ENCODE data around the gene OR9G4.

Gene OR9G4

GRCh38 chr11:56748597-56748996, at the start of gene OR9G4:
TSS of gene OR9G4 (minus strand) at chr11:56748697. CDS start at chr11:56743766, 4,931 bp downstream.
- no peak for DNase-seq (ENCODE audit: low spot score)

- peak; percentile 43 for DNase-seq (ENCODE audit: low spot score)
Observed at GRCh38 chr11:56783448-56784041, 35.0 kb upstream of the OR9G4 start.

- DNase-seq (ENCODE audit: low spot score) = no peak
Observed at GRCh38 chr11:56782167-56782847, 33.8 kb upstream of the OR9G4 start.

- no peak for DNase-seq (ENCODE audit: low spot score)
Observed at GRCh38 chr11:56776809-56777208, 28.3 kb upstream of the OR9G4 start.

GRCh38 chr11:56764976-56765375, 16.5 kb upstream of the OR9G4 start:
- no peak for DNase-seq (ENCODE audit: low spot score)

DNA sequence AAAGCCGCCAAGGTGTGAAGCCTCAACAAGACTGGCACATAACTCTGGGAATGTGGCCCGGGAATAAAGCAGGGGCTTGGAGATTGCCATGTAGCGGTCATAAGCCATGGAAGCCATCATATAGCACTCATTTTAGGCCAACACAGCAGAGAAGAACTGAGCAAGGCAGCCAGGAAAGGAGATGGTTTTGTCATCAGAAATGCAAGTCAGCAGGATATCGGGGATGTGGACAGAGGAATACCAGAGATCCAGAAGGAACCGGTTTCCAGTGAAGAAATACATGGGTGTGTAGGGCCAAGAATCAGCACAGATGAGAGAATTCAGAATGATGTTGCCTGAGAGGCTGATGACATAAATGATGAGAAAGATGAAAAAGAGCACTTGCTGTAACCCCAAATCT, 3.0 kb upstream of the OR9G4 start:
- DNase-seq (ENCODE audit: low spot score) = no peak

- peak; percentile 74 for DNase-seq (ENCODE audit: low spot score)
Observed at GRCh38 chr11:56750190-56750589, 1.7 kb upstream of the OR9G4 start.

GRCh38 chr11:56740886-56741285, 7.6 kb downstream of the OR9G4 start:
- DNase-seq (ENCODE audit: low spot score) = no peak

GRCh38 chr11:56740107-56740506, 8.4 kb downstream of the OR9G4 start:
- DNase-seq (ENCODE audit: low spot score) = no peak

DNA sequence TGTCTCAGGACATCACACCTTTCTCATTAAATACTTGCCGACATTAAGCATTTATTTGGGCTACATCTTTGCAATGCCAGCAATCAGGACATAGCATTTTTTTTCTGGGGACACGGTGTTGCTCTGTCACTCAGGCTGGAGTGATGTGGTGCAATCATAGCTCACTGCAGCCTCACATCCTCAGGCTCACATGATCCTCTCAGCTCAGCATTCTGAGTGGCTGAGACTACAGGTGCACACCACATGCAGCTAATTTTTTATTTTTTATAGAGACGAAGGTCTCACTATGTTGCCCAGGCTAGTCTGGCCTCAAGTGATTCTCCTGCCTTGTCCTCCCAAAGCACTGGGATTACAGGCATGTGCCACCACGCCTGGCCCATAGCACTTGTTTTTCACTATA, 28.0 kb downstream of the OR9G4 start:
- no peak for DNase-seq (ENCODE audit: low spot score)

- DNase-seq (ENCODE audit: low spot score) = no peak
Observed at GRCh38 chr11:56716379-56716854, 32.1 kb downstream of the OR9G4 start.

DNA sequence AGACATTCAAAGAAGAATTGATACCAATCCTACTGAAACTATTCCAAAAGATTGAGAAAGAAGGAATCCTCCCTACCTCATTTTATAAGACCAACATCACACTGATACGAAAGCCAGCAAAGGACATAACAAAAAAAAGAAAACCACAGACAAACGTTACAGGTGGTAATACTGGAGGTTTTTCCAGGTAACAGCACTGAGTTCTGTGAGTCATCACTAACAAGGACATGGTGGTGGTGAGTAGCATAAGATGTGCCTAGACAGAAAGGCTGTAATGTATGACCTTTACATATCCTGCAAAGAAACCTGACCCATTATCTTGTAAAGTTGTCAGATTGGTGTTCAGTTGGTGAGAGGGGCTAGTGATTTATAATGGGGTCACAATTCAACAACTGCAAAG, 34.3 kb downstream of the OR9G4 start:
- DNase-seq (ENCODE audit: low spot score) = no peak

DNA sequence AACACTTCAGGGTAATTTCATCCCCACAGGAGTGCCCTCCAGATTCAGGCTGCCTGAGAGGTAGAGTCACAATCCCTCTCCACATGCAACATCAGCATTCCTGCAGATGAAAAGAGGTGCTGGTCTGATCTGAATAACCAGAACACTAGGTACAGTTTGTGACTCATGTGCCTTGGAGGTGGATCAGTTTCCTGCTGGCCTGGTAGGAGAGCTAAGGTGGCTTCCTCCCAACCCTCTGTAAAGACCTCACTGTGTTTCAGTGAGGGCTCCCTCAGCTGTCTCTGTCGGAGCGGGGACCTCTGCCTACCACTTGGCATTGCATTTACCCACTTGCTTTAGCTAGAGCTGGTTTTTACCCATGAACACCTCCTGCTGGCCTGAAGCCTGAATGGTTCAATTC, 42.0 kb downstream of the OR9G4 start:
- DNase-seq (ENCODE audit: low spot score) = no peak

- no peak for DNase-seq (ENCODE audit: low spot score)
Observed at GRCh38 chr11:56705784-56706396, 42.6 kb downstream of the OR9G4 start.

GRCh38 chr11:56700914-56701485, 47.5 kb downstream of the OR9G4 start:
- no peak for DNase-seq (ENCODE audit: low spot score)

DNA sequence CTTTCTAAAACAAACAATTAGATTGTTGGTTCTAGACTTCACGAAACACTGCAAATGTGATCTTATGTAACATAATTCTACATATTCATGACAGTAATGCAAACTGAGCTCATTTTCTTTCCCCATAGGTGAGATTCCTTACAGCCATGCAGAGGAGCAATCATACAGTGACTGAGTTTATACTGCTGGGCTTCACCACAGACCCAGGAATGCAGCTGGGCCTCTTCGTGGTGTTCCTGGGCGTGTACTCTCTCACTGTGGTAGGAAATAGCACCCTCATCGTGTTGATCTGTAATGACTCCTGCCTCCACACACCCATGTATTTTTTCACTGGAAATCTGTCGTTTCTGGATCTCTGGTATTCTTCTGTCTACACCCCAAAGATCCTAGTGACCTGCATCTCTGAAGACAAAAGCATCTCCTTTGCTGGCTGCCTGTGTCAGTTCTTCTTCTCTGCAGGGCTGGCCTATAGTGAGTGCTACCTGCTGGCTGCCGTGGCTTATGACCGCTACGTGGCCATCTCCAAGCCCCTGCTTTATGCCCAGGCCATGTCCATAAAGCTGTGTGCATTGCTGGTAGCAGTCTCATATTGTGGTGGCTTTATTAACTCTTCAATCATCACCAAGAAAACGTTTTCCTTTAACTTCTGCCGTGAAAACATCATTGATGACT, 48.1 kb downstream of the OR9G4 start:
- no peak for DNase-seq (ENCODE audit: low spot score)

- DNase-seq (ENCODE audit: low spot score) = no peak
Observed at GRCh38 chr11:56698795-56699194, 49.7 kb downstream of the OR9G4 start, which contains the start of gene OR9G1. TSS of gene OR9G1 (plus strand) at chr11:56699095. CDS start at chr11:56700388, 1,293 bp downstream.

DNA sequence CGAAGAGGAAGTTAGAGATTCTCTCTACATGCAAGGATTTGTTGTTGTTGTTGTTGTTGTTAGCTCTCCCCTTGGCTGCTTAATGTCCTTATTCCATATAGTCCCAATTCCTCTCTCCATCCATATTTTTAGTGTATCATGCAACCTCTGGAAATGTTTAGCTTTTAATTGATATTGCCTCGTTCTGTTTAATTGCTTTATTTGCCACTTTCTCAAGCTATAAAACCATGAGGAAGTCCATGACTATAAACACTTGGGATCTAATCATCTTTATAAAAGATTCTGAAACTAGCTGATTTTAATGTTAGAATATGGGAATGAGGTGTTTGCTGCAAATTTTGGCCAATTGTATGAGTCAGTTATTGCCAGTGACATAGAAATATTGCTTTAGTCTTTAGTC, 55.1 kb downstream of the OR9G4 start:
- no peak for DNase-seq (ENCODE audit: low spot score)
